HepG2 (cell line): ENCODE data around the gene OXLD1. TPM values are rescaled to one million over a fixed set of nuclear protein-coding genes. Genes with fewer than 3 reads are reported as not detected.

Experiments used
- ISX ChIP-seq: sonication (generic); formaldehyde crosslinking; conservative IDR thresholded peaks from 2 replicates; pipeline ENCODE4 v1.5.0; 2020; ENCODE audit warnings: missing genetic modification reagents
- NONO ChIP-seq, 2 experiments: fragments of 450-650 bp in 1 of 2; sonication (generic) in 1 of 2; formaldehyde crosslinking in 1 of 2; IDR thresholded peaks in 1 of 2; conservative IDR thresholded peaks in 1 of 2; 2 replicates each; pipeline versions ENCODE4 v1.6.1 to v1.8.0; 2017 to 2022; ENCODE audit warnings: mild to moderate bottlenecking in 1 of 2, missing genetic modification reagents in 1 of 2, moderate library complexity in 1 of 2
- POGZ ChIP-seq: sonication (generic); formaldehyde crosslinking; IDR thresholded peaks from 2 replicates; pipeline ENCODE4 v1.4.0; 2020; ENCODE audit warnings: mild to moderate bottlenecking, missing genetic modification reagents
- RBM22 ChIP-seq: fragments of 200-400 bp; formaldehyde crosslinking; optimal IDR thresholded peaks from 2 replicates; pipeline ENCODE3; 2017; ENCODE audit warnings: mild to moderate bottlenecking, low read length, moderate library complexity
- RXRA ChIP-seq: sonication (generic); formaldehyde crosslinking; IDR thresholded peaks from 2 replicates; pipeline ENCODE4 v1.5.1; 2020; ENCODE audit warnings: missing genetic modification reagents
- ZBTB7B ChIP-seq: sonication (generic); formaldehyde crosslinking; IDR thresholded peaks from 2 replicates; pipeline ENCODE4 v1.4.0; 2020; ENCODE audit warnings: missing genetic modification reagents
- ZNF552 ChIP-seq: sonication (generic); formaldehyde crosslinking; IDR thresholded peaks from 2 replicates; pipeline ENCODE4 v1.9.0; 2022; ENCODE audit warnings: missing genetic modification reagents, mild to moderate bottlenecking, borderline replicate concordance
- ZNF572 ChIP-seq: sonication (generic); formaldehyde crosslinking; IDR thresholded peaks from 2 replicates; pipeline ENCODE4 v1.5.1; 2020; ENCODE audit warnings: mild to moderate bottlenecking, missing genetic modification reagents
- polyA plus RNA-seq, 8 experiments: library from polyadenylated mRNA; depleted of rRNA in 3 of 8; stranded (reverse) in 7 of 8; unstranded in 1 of 8; fragments of >200 nt; fragmentation: Illumina TruSeq in 4 of 8; extraction: Trizol in 4 of 8; gene quantifications; 2 replicates each; pipeline versions ENCODE4 v1.2.1 to v1.2.3, GENCODE V29; 2011 to 2016; ENCODE audit warnings: low read depth in 4 of 8, missing spikeins in 1 of 8, mixed read lengths in 1 of 8; ENCODE audit not compliant: insufficient read depth in 1 of 8
- total RNA-seq, 5 experiments: library from RNA; depleted of rRNA; stranded (reverse); fragments of >200 nt; fragmentation: Illumina TruSeq; extraction: Trizol; gene quantifications; 2 replicates each; pipeline ENCODE4 v1.2.3, GENCODE V29; 2016; ENCODE audit warnings: low read depth in 1 of 5
- TF ChIP-seq, protein P1 (sequence below): sonication (generic); formaldehyde crosslinking; IDR thresholded peaks from 2 replicates; pipeline ENCODE4 v1.5.0; 2020; ENCODE audit warnings: mild to moderate bottlenecking, missing genetic modification reagents, moderate library complexity
- TF ChIP-seq, protein P2 (sequence below), 2 experiments: fragments of 450-650 bp in 1 of 2; sonication (generic) in 1 of 2; formaldehyde crosslinking in 1 of 2; IDR thresholded peaks; 2 replicates each; pipeline versions ENCODE4 v1.6.1 to v1.8.0; 2016 to 2022; ENCODE audit warnings: antibody characterized with exemption in 1 of 2, mild to moderate bottlenecking in 1 of 2, missing genetic modification reagents in 1 of 2
- TF ChIP-seq, protein P3 (sequence below), 2 experiments: fragments of 450-650 bp in 1 of 2; sonication (generic) in 1 of 2; formaldehyde crosslinking; IDR thresholded peaks; 2 replicates each; pipeline versions ENCODE4 v1.5.0 to v1.8.0; 2020 to 2022; ENCODE audit warnings: mild to moderate bottlenecking in 1 of 2, missing genetic modification reagents in 1 of 2
- TF ChIP-seq, protein P4 (sequence below): sonication (generic); formaldehyde crosslinking; IDR thresholded peaks from 2 replicates; pipeline ENCODE4 v1.5.0; 2020; ENCODE audit warnings: missing genetic modification reagents
- TF ChIP-seq, protein P5 (sequence below): sonication (generic); formaldehyde crosslinking; IDR thresholded peaks from 2 replicates; pipeline ENCODE4 v1.8.1; 2023; ENCODE audit warnings: mild to moderate bottlenecking, missing genetic modification reagents

The OXLD1 gene
- total and polyA plus RNA-seq, 2 of the 13 experiments (the other 11 are each of a cell fraction or from before 2014, with no cell fraction given): 27.1 to 37.5 TPM

DNA sequence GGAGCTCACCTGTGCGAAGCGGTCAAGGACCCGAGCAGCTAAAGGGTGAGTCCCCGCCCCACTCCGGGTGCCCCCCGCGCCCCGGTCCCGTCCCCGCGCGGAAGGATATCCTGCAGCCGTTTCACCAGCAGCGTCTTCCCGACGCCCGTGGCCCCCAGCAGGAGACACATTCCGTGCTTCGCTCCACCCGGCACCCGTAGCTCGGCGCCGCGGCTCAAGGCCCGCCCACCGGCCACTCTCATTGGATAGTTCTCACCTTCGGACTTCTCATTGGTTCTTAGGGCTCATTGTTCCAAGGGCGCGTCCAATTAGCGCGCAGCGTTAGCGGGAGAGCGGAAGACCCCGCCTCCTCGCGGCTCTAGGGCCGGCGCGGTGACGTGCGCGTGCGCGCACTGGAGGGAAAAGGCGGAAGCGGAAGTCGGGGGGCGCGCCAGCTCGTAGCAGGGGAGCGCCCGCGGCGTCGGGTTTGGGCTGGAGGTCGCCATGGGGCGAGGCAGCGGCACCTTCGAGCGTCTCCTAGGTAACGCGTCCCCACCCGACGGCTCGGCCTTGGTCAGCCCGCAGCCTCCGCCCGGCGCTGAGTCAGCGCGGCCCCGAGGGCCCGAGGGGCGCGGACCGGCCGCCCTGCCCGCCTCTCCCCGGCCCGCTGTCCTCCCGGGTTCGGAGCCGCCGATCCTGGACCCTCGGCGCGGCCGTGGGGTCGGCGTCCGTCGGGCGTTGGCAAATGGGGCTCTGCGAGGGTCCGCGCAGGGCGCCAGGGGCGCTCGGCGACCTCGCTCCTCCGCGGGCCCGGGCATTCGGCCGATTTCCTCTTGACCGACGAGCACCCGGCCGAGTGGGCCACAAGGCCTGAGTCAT is 17.4 kb upstream of the OXLD1 start, which contains the start of the genes ARL16 and HGS (continued):
- TF ChIP-seq, protein P1, sequence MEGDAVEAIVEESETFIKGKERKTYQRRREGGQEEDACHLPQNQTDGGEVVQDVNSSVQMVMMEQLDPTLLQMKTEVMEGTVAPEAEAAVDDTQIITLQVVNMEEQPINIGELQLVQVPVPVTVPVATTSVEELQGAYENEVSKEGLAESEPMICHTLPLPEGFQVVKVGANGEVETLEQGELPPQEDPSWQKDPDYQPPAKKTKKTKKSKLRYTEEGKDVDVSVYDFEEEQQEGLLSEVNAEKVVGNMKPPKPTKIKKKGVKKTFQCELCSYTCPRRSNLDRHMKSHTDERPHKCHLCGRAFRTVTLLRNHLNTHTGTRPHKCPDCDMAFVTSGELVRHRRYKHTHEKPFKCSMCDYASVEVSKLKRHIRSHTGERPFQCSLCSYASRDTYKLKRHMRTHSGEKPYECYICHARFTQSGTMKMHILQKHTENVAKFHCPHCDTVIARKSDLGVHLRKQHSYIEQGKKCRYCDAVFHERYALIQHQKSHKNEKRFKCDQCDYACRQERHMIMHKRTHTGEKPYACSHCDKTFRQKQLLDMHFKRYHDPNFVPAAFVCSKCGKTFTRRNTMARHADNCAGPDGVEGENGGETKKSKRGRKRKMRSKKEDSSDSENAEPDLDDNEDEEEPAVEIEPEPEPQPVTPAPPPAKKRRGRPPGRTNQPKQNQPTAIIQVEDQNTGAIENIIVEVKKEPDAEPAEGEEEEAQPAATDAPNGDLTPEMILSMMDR (CRISPR knock-in tag): no peak
- TF ChIP-seq RBM22 (no peak), ZNF552 (CRISPR knock-in tag) (peak; percentile 70; the same call in 1 of the 2 replicates), NONO (IDR thresholded peaks at IDR 0.05) (no peak), NONO (CRISPR knock-in tag; conservative IDR thresholded peaks at IDR 0.05) (peak; percentile 21; the same call in 1 of the 2 replicates), RXRA (peak; percentile 62; the same call in 1 of the 2 replicates), ZNF572 (CRISPR knock-in tag) (no peak), POGZ (CRISPR knock-in tag) (peak; percentile 71), ZBTB7B (peak; percentile 78; the same call in 1 of the 2 replicates), ISX (0 out of 2 replicates have a peak, but pooled peaks have one; percentile 62)
- TF ChIP-seq, protein P2, sequence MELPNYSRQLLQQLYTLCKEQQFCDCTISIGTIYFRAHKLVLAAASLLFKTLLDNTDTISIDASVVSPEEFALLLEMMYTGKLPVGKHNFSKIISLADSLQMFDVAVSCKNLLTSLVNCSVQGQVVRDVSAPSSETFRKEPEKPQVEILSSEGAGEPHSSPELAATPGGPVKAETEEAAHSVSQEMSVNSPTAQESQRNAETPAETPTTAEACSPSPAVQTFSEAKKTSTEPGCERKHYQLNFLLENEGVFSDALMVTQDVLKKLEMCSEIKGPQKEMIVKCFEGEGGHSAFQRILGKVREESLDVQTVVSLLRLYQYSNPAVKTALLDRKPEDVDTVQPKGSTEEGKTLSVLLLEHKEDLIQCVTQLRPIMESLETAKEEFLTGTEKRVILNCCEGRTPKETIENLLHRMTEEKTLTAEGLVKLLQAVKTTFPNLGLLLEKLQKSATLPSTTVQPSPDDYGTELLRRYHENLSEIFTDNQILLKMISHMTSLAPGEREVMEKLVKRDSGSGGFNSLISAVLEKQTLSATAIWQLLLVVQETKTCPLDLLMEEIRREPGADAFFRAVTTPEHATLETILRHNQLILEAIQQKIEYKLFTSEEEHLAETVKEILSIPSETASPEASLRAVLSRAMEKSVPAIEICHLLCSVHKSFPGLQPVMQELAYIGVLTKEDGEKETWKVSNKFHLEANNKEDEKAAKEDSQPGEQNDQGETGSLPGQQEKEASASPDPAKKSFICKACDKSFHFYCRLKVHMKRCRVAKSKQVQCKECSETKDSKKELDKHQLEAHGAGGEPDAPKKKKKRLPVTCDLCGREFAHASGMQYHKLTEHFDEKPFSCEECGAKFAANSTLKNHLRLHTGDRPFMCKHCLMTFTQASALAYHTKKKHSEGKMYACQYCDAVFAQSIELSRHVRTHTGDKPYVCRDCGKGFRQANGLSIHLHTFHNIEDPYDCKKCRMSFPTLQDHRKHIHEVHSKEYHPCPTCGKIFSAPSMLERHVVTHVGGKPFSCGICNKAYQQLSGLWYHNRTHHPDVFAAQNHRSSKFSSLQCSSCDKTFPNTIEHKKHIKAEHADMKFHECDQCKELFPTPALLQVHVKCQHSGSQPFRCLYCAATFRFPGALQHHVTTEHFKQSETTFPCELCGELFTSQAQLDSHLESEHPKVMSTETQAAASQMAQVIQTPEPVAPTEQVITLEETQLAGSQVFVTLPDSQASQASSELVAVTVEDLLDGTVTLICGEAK (IDR thresholded peaks at IDR 0.05): peak; percentile 75
- TF ChIP-seq, protein P2 (CRISPR knock-in tag; IDR thresholded peaks at IDR 0.05): no peak; the same call in none of the 2 replicates
- TF ChIP-seq, protein P3, sequence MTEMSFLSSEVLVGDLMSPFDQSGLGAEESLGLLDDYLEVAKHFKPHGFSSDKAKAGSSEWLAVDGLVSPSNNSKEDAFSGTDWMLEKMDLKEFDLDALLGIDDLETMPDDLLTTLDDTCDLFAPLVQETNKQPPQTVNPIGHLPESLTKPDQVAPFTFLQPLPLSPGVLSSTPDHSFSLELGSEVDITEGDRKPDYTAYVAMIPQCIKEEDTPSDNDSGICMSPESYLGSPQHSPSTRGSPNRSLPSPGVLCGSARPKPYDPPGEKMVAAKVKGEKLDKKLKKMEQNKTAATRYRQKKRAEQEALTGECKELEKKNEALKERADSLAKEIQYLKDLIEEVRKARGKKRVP (CRISPR knock-in tag; IDR thresholded peaks at IDR 0.05): peak in 1 of 2 experiments; percentile 33; a peak in 1 of 4 replicates
- TF ChIP-seq, protein P4, sequence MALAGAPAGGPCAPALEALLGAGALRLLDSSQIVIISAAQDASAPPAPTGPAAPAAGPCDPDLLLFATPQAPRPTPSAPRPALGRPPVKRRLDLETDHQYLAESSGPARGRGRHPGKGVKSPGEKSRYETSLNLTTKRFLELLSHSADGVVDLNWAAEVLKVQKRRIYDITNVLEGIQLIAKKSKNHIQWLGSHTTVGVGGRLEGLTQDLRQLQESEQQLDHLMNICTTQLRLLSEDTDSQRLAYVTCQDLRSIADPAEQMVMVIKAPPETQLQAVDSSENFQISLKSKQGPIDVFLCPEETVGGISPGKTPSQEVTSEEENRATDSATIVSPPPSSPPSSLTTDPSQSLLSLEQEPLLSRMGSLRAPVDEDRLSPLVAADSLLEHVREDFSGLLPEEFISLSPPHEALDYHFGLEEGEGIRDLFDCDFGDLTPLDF (CRISPR knock-in tag): peak; percentile 87
- TF ChIP-seq, protein P5, sequence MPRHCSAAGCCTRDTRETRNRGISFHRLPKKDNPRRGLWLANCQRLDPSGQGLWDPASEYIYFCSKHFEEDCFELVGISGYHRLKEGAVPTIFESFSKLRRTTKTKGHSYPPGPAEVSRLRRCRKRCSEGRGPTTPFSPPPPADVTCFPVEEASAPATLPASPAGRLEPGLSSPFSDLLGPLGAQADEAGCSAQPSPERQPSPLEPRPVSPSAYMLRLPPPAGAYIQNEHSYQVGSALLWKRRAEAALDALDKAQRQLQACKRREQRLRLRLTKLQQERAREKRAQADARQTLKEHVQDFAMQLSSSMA: no peak
